ENCODE measurements around the gene FAM50A.
"Not testable (repeated sequence)": the region's sequence is repeated elsewhere in the genome, so short reads cannot be mapped to it uniquely, and the experiment has no call there.

FAM50A gene

DNA sequence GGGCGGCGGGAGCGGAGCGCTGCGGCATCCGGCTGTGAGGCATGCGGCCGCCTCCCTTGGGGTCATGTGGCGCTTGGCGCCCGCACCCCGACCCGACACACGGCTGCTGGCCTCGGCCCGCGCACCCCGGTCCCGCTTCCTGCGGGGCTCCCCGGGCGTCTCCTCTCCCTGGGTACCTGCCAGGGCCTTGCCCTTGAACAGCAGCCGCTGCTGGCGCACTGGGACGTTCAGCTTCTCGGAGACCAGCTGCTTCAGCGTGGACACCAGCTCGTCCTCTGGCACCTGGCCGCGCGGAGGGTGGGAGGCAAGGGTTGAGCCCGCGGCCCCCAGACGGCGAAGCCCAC lies 42.1 kb downstream of the FAM50A start:
- DNase-seq: no peak

DNA sequence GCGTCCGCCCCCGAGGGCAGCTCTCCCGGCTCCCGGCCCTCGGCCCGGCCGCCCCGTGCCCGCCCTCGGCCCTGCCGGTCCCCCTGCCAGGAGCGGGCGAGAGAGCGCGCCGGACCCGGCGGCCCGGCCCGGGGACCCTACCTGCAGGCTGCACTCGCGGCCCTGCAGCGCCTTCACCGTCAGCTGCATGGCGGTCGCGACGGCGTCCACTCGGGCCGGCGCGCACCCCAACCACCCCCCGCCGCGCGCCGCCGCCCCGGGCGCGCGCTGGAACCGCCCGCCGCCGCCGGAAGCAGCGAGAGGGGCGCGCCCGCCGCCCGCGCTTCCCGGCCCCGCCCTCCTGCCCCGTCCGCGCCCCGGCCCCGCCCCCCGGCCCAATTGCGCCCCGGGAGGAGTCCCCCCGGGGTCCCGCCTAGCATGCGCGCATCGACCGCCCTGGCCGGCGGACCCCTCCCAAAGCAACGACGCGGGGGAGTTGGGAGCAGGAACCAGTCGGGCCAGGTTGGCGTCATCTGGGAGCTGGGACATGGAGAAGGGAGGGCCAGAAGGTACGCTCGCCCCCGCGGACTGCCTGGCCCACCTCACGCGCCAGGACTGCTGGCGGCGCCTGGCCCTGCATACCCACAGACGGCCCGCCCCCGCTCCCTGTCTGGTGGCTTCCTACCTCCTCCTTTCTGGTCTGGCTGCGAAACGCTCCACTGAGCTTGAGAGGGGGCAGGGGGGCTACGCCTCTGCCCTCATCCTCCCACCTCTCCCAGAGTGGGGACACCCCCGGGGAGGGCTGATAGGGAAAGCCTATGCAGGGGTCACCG lies 42.7 kb downstream of the FAM50A start, which contains the start of gene UBL4A:
Gene UBL4A (minus strand): TSS at position 220 of the 812 bp plus-strand sequence. CDS start 31 bp downstream, at position 189.
- peak; percentile 48 for DNase-seq

DNA sequence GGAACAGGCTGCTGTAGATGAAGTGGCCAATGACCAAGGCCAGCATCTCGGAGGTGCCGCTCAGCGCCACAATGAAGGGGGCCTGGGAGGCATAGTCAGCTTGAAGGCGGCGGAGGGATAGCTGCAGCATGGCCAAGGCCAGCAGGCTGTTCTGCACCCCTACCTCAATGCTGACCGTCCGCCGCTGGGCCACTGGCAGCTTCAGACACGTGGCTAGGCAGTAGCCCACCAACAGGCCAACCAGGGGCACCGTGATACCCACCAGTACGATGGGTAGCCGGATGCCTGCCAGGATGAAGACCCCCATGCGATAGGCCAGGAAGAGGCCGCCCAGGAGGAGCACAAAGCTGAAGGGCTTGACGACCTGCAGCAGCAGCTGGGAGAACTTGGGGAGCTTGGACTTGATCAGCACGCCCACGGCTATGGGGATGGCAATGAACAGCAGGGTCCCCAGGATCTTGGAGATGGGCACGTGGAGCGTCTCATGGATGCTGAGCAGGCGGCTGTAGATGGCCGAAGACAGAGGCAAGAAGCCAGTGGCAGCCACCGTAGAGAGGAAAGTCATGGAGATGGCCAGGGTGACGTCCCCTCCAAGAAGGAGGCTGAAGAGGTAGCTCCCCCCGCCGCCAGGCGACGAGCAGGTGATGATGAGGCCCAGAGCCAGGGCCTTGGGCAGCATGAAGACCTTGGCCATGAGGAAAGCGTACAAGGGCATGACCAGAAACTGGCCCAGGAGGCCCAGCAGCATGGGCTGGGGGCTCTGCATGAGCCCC lies 43.8 kb downstream of the FAM50A start:
- DNase-seq: no peak

DNA sequence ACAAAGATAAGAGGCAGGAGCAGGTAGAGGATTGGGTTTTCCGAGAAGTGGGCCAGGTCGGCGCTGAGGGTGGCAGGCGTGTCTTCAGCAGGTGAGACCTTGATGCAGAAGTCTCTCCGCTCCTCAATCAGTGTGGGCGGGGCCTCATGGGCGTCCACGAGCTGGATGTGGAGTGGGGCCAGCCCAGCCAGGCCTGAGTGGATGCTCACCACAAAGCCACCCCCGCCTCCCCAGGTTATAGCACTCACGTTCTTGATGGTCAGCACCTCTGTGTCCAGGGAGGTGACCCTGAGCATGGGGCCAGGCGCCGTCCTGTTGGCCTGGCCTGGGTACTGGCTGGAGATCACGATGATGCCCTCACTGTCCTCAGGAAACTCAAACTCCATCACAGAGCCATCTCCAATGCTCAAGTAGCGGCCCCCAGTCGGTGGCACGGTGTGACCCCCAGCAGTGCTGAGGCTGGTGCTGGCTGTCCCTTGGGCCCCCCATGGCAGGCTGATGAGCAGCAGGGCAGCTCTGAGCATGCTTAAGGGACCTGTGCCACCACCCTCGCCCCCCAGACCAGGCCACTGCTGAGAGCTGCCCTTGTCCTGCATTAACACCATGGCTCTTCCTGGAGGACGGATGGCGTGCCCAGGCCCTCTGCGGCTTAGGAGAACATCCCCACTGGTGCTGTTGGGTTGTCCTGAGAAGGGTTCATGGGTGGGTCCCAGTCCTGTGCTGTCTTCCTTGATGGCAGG lies 44.6 kb downstream of the FAM50A start:
- no peak for DNase-seq

DNA sequence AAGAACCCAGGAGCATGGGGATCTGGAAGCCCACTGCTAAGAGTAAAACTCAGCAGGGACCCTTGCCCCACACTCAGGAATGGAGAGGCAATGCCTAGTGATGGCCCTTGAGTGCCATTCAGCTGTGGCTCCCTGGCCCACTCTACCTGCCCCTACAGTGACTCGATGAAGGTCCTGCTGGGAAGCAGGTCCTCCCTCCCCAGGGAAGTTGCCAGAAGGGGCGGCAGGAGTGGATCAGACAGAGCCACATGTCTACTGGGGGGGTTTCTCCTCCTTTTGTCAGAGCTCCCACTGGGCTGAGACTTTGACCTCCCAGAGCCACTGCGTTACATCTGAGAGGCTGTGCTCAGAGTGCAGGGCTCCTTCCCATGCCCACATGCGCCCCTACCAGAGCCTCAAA lies 45.2 kb downstream of the FAM50A start:
- DNase-seq: no peak

DNA sequence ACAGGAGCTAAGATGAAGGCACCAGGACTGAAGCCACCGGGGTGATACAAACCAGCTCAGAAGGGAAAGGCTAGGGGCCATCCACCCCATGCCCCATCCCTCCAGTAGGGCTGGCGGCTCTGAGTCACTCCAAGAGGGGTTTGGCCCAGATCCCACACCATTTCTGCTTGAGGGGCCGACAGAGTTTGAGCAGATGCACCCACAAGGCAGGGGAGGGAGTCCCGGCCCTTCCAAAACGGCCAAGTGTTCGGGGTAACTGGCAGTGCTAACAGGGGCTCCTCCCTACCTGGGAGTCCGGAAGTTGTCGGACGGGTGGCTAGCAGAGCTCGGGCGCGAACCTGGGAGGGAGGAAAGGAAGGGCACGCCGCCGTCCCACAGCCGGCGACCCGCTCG lies 46.1 kb downstream of the FAM50A start:
- no peak for DNase-seq

DNA sequence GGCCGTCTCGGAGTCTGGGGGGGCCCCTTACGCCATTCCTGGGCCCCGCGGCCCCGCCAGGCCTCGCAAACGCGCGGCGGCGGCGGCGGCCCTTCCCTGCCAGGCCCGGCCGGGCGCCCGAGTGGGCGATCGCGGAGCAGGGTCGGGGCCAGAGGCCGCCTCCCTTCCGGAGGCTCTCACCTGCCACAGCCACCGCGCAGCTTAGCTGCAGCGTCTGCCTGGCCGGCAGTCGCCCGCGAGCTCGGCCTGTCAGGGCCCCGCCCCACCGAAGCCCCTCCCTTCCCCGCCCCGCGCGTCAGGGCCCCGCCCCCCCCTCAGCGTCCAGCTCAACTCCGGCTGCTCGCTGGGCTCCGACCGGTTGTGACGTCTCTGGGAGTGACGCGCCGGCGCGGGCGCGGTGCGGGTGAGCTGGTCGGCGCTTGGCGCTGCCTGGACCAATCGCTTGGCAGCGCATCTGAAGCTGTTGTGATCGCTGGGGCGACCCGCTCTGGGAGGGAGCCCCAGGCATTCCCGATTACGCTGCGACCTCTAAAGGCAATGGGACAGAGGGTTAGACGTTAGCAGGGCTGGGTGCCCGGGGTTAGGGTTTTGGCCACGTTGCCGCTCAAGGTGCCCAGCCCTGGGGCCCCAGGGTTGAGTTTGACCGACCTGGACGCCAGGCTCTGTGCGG lies 46.6 kb downstream of the FAM50A start, which contains the start of gene SLC10A3:
Gene SLC10A3 (minus strand): TSS at position 216 of the 670 bp plus-strand sequence. CDS start 1,689 bp downstream, outside the sequence.
- peak; percentile 92 for DNase-seq

DNA sequence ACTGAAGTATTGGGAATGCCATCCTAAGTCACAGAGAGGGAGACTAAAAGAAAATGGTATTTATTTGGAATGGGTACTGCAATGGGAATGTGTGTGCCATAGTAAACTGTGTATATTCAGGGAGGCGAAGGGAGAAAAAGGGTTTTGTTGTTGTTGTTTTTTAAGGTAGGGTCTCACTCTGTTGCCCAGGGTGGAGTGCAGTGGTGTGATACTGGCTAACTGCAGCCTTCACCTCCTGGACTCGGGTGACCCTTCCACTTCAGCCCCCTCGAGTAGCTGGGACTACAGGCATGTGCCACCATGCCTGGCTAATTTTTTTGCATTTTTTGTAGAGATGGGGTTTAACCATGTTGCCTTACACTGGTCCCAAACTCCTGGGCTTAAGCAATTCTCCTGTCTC lies 50.8 kb downstream of the FAM50A start:
- no peak for DNase-seq

DNA sequence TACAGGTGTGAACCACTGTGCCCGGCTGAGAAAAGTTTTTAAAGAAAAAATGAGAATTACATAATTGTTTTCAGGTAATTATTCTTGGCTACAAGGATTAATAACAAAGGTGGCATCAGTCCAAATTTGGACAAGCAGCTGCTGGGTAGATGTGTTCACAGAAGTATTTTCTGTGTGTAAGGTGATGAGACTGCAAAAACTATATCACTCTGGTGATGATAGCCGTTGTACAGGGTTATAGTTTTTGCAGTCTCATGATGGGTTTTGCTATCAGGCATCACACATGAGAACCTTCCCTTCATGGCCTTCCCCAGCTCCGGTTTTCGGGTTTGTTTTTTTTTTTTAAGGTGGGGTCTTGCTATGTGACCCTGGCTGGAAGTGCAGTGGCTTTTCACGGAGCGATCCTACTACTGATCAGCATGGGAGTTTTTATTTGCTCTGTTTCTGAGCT lies 51.6 kb downstream of the FAM50A start:
- DNase-seq: no peak

DNA sequence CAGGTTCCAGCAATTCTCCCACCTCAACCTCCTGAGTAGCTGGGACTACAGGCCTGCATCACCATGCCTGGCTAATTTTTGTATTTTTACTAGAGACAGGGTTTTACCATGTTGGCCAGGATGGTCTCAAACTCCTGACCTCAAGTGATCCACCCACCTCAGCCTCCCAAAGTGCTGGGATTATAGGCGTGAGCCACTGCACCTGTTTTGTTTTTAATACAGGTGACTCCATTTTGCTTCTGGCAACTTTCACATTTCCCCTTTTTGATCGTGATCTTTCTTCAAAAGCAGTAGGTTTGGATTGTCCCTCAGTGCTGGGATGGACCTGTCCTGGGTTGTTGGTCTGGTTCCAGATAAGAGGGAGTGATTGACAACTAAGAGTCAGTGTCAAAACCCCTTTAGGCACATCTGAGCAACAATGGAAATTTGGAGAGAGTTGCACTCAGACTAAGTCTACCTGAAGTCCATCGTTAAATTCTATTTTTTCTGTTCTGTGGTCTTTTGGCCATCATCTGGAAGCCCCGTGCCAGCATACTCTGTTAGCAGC lies 52.7 kb downstream of the FAM50A start:
- DNase-seq: not testable (repeated sequence)

All from NCI-H774 (cell line).